Stimulated activated CD8-positive, alpha-beta memory T cell treated with anti-CD3 and anti-CD28 coated beads, Interleukin-7, amount 100 ng/mL, for 1 hour (primary cell): ENCODE measurements around the gene TMPRSS3.
"Not testable (repeated sequence)": the region's sequence is repeated elsewhere in the genome, so short reads cannot be mapped to it uniquely, and the experiment has no call there.

Experiments used
- DNase-seq, 2 donors: peaks; one replicate each; pipeline ENCODE4 v3.0.0-alpha.2; 2020; ENCODE audit warnings: low read depth in 2 of 2

The TMPRSS3 gene

GRCh38 chr21:42427809-42428419 is 32.1 kb upstream of the TMPRSS3 start:
- no peak for DNase-seq

DNA sequence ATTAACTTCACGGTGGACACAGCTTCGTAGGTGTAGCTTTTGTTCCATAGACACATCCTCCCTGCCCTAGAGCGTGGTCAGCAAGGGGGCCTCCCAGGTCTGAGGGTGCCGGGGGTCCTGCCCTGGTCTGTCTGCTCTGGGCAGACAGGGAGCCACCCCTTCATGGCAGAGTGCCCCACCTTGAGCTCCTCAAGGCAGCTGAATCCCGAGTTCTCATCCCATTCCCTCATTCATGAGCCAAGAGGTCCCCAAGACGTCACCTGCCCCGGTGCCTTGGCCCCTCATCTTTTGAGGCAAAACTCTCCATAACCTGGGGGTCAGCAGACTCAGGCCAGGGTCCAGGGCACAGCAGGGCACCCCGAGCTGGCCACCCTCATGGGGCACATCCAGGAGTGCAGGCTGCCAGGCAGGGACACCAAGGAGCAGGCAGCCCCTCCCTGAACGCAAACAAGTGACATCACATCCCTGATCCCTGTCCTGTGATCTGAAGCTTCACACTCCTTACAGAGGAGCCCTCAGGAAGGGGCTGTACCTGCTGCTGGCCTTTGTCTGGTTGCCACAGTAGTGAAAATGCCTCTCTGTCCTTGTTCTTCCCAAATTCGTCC is 31.1 kb upstream of the TMPRSS3 start:
- no peak for DNase-seq

DNA sequence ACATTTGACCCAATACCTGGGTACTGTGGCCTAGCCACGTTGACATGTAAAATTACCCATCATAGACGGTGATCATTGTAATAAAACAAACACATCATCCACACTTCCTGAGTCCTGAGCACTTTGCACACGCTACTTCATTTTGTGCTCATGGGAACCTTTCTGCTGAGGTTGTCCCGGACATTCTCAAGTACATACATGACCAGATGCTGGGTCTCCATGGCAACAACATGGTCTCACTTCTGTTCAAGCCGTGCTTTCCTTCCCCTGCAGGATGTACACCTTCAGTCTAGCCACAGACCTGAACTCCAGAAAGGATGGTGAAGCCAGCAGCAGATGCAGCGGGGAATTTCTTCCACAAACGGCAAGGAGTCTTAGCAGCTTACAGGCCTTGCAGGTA is 30.6 kb upstream of the TMPRSS3 start:
- DNase-seq: no peak

DNA sequence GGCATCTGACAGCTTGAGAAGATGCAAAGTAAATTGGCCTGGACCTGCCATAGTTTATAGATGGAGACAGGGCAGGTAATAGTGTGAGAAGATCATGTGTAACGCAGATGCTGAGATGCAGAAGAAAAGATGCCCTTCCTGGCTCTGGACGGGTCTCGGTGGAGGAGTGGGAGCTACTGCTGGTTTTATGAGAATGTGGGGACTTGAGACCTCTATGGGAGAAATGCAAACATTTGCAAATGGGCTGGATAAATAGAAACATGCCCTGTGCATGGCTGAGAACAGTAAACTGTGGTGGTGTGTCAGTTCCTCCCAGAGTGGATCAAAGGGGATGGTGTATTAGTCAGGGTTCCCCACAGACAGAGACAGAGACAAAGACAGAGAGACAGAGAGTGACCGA is 29.7 kb upstream of the TMPRSS3 start:
- no peak for DNase-seq

GRCh38 chr21:42424914-42425541 is 29.2 kb upstream of the TMPRSS3 start:
- peak; percentile 44 to 51 for DNase-seq

DNA sequence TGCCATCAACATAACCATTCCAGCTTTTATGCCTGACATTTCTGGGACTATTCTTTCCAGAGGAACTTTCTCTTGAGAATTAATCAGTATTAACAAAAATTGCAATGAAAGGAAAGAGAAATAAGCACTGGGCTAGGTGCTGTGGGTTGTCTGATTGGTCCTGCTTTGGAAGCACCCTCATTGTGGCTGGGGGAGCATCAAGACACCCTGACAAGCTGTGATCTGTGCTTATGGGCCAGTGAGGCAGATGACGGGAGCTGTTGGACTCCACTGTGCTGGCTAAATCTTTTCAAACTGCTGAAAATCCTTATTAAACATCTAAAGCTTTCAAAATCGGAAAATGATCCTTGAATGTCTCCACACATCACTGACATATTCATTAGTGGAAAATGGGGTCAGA is 27.8 kb upstream of the TMPRSS3 start:
- DNase-seq: no peak

GRCh38 chr21:42423197-42423675 is 27.4 kb upstream of the TMPRSS3 start:
- DNase-seq: no peak

GRCh38 chr21:42421018-42421793 is 25.4 kb upstream of the TMPRSS3 start:
- DNase-seq: no peak

DNA sequence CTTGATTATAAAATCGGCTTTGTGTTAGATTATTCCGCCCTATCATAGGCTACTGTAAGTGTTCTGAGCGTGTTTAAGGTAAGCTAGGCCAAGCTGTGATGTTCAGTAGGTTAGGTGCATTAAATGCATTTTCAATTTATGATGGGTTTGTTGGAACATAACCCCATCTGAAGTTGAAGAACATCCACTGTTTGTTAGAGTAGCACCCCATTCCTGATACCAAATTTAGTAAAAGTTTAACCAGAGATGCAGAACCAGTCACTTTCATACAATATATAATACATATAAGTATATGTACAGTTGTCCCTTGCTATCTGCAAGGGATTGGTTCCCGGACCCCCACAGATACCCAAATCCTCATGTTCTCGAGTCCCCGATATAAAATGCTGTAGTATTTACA is 24.0 kb upstream of the TMPRSS3 start:
- no peak for DNase-seq

DNA sequence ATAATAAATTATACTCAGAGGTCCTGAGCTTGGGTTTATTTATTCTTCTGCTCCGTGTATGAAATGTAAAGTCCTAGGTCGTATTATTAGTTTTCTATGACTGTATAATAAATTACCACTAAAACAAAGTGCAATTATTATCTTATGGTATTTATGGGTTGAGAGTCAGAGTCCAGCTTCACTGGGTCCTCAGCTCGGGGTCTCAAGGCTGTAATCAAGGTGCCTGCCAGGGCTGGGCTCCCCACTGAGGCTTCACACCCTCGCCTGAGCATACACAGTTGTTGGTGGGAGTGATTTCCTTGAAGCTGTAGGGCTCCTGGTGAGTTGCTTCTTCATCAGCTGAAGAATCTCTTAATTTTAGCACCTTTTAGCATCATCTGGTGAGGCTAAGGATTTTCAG is 23.0 kb upstream of the TMPRSS3 start:
- no peak for DNase-seq

DNA sequence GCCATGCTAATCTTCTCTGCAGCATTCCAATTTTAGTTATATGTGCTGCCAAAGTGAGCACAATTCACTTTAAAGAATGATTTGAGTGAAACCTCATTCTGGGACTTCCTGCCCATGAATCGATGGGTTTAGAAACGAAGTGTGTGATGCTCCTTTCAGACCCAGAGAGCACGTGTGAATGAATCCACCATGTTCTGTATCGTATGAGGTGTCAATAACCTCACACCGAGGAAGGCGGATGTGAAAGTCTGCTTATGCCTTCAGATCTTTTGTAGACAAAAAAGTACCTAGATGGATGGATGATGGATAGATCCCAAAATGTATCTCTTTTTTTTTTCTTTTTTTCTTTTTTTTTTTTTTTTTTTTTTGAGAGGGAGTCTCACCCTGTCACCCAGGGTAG is 21.7 kb upstream of the TMPRSS3 start:
- DNase-seq: no peak

DNA sequence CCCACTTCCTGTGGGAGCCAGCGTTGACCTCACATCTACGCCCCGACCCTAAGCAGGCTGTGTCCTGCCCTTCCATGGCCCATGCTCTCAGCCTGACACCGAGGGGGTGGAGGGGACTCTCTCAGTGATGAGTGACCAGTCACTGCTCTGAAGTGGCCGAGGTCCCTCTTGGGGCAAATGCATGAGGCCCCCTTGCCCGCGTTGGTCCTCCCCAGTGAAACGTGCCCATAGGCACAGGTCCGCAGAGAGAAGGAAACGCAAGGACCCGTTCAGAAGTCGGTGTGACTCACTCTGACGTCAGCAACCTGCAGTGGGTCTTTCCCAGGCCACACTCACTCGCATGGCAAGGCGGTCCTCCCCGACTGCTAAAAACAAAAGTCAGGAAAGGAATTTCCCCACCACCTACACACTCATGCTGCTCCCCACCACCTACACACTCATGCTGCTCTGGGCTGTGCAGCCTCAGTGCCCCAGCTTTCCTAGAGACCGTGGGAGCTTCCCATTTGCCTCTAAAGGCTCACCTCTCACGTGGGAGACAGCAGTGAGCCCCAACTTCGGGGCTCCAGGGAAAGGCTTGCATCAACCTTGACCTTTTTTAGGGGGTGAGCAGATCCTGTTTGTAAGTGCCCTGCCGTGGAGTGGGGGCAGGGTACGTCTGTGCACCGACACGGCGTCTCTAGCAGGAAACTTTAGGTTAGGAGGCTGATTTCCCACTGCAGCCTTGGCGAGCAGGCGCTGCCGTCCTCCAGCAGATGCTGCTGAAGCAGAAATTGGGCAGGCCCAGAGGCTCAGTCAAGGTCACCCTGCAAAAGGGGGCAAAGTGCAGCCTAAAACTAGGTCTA is 19.3 kb upstream of the TMPRSS3 start:
- peak; percentile 73 for DNase-seq

DNA sequence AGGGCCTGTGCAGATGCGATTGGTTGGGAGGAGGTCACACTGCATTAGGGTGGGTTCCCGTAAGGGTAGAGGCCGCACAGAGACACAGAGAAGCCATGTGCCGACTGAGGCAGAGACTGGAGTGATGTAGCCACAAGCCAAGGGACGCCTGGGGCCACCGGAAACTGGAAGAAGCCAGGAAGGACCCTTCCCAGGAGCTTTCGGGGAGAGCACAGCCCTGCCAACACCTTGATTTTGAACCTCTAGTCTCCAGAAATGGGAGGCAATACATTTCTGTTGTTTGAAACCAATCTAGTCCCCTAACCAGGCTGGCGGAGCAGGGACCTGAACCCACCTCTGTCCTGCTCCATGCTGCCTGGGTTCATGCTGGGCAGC is 18.7 kb upstream of the TMPRSS3 start:
- DNase-seq: no peak

- DNase-seq: no peak
Observed at GRCh38 chr21:42414066-42414465, 18.2 kb upstream of the TMPRSS3 start.

DNA sequence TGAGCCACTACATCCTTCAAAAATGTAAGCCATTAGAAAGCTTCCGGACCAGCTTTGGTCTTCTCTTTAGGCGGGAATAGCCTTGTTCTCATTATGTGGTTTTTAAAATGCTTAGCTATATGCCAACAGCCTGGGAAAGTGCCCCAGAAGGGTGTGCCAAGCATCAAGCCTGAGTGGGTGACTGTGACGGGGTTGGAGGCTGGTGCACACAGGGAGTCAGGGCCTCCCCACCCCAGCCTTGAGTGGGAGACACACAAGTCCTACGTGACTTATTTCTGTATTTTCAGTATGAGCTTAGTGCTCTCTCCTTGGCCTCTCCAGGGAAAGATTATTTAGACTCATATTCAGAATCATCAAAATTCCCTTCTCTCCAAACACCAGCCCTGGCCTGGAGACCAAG is 17.6 kb upstream of the TMPRSS3 start:
- DNase-seq: no peak

DNA sequence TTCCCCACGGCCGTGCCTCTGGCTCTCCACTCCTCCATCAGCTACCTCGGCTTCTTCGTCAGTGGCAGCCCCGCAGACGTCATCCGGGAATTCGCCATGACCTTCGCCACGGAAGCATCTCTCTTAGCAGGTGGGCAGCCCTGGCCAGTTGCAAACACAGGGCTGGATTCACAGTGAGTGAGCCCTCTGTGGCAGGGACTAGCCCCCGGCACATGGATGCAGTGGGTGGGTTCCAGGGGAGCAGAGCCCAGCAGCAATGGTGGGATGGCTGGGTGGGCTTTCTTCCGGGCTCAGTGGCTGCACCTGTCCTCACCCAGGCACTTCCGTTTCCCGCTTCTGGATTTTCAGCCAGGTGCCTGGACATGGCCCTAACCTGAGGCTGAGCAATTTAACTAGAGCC is 17.2 kb upstream of the TMPRSS3 start:
- DNase-seq: no peak

- DNase-seq: no peak
Observed at GRCh38 chr21:42412636-42412933, 16.7 kb upstream of the TMPRSS3 start.

- DNase-seq: no peak
Observed at GRCh38 chr21:42411891-42412635, 16.2 kb upstream of the TMPRSS3 start.

DNA sequence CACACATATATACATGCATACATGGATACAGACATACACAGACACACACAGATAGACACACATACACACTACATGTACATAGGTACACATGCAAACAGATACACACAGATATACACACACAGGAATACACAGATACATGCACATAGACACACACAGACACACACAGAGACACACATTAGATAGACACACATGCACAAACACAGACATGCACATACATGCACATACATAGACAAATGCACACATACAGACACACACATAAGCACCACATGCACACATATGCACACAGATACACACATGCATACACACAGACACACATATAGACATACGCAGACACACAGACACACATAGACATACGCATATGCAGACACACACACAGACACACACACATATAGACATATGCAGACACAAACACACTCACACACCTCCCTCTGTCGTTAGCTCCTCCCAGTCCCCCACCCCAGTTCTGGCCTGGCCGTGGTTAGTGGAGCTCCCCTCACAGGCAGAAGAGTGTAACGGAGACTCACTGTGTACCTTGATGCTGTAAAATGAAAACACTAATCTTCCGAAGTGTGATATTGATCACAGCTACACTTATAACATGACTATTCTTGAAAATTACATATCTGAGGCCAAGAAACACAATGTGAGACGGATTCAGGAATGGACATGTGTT is 15.5 kb upstream of the TMPRSS3 start:
- DNase-seq: no peak

- no peak for DNase-seq
Observed at GRCh38 chr21:42409366-42409765, 13.5 kb upstream of the TMPRSS3 start.

DNA sequence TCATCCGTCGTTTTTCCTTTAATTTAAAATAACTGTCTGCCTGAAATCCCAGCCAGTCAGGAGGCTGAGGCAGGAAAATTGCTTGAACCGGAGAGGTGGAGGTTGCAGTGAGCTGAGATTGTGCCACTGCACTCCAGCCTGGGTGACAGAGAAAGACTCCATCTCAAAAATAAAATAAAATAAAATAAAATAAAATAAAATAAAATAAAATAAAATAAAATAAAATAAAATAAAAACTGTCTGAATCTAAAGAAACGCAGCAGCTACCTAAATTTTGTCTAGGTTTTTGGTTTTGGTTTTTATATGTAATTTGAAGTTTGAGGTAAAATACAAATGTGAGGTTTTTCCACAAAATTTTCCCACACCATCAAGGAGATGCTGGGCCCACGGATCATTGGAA is 12.9 kb upstream of the TMPRSS3 start:
- not testable (repeated sequence) for DNase-seq
